Erythroblast (primary cell): ENCODE measurements around the gene CAPN7.

Experiments used
- DNase-seq, 2 experiments: peaks; one replicate each; lab custom pipeline; 2025; lab: John Stamatoyannopoulos, UW
- GATA1 ChIP-seq: IDR thresholded peaks from 2 replicates; pipeline ENCODE4 v1.6.1; 2011; ENCODE audit warnings: low read depth, mild to moderate bottlenecking, control low read depth, low read length, moderate library complexity
- POLR2A ChIP-seq: IDR thresholded peaks from 2 replicates; pipeline ENCODE4 v1.6.1; 2011; ENCODE audit warnings: mild to moderate bottlenecking, low read length

CAPN7 gene

GRCh38 chr3:15241341-15241740 is 35.3 kb downstream of the CAPN7 start:
- TF ChIP-seq GATA1 (no peak), POLR2A (no peak)
- DNase-seq, result peak; percentile 41 to 57

- TF ChIP-seq POLR2A (no peak), GATA1 (no peak)
- DNase-seq, result no peak
Observed at GRCh38 chr3:15243822-15244482, 37.9 kb downstream of the CAPN7 start.

- no peak for TF ChIP-seq POLR2A
- TF ChIP-seq GATA1, result no peak
Observed at GRCh38 chr3:15246186-15246585, 40.1 kb downstream of the CAPN7 start.

GRCh38 chr3:15253023-15253697 is 47.1 kb downstream of the CAPN7 start:
- no peak for DNase-seq
- TF ChIP-seq POLR2A (no peak), GATA1 (no peak)

More at GRCh38 chr3:15246186-15246585, 40.1 kb downstream of the CAPN7 start:
- DNase-seq, result no peak

GRCh38 chr3:15255215-15255614 is 49.2 kb downstream of the CAPN7 start:
- TF ChIP-seq POLR2A (no peak), GATA1 (no peak)
- no peak for DNase-seq

- TF ChIP-seq POLR2A, result no peak
- no peak for TF ChIP-seq GATA1
- no peak for DNase-seq
Observed at GRCh38 chr3:15256861-15257341, 50.9 kb downstream of the CAPN7 start.

GRCh38 chr3:15258720-15259119 is 52.7 kb downstream of the CAPN7 start:
- no peak for DNase-seq
- TF ChIP-seq GATA1 (no peak), POLR2A (no peak)

- peak; percentile 16 for TF ChIP-seq POLR2A
- no peak for TF ChIP-seq GATA1
Observed at GRCh38 chr3:15260531-15260930, 54.5 kb downstream of the CAPN7 start.

GRCh38 chr3:15261274-15261673 is 55.2 kb downstream of the CAPN7 start:
- DNase-seq, result no peak
- TF ChIP-seq POLR2A (no peak), GATA1 (no peak)

More at GRCh38 chr3:15260531-15260930, 54.5 kb downstream of the CAPN7 start:
- no peak for DNase-seq

GRCh38 chr3:15262021-15262420 is 56.0 kb downstream of the CAPN7 start:
- TF ChIP-seq GATA1, result no peak
- no peak for TF ChIP-seq POLR2A
- DNase-seq, result no peak

GRCh38 chr3:15263120-15263519 is 57.1 kb downstream of the CAPN7 start:
- no peak for DNase-seq
- TF ChIP-seq GATA1, result no peak
- no peak for TF ChIP-seq POLR2A

GRCh38 chr3:15263926-15264325 is 57.9 kb downstream of the CAPN7 start:
- DNase-seq, result no peak
- TF ChIP-seq GATA1, result no peak
- no peak for TF ChIP-seq POLR2A

- no peak for DNase-seq
- TF ChIP-seq POLR2A, result no peak
- TF ChIP-seq GATA1, result no peak
Observed at GRCh38 chr3:15264486-15264885, 58.4 kb downstream of the CAPN7 start.

GRCh38 chr3:15265655-15266509 is 59.8 kb downstream of the CAPN7 start:
- TF ChIP-seq GATA1, result no peak
- TF ChIP-seq POLR2A, result no peak
- DNase-seq, result no peak
